ENCODE measurements around the gene CAPZA1. TPM values are rescaled to one million over a fixed set of nuclear protein-coding genes. Genes with fewer than 3 reads are reported as not detected.

CAPZA1 gene
- total RNA-seq, 1 experiment from 2014 or later: 273 TPM

DNA sequence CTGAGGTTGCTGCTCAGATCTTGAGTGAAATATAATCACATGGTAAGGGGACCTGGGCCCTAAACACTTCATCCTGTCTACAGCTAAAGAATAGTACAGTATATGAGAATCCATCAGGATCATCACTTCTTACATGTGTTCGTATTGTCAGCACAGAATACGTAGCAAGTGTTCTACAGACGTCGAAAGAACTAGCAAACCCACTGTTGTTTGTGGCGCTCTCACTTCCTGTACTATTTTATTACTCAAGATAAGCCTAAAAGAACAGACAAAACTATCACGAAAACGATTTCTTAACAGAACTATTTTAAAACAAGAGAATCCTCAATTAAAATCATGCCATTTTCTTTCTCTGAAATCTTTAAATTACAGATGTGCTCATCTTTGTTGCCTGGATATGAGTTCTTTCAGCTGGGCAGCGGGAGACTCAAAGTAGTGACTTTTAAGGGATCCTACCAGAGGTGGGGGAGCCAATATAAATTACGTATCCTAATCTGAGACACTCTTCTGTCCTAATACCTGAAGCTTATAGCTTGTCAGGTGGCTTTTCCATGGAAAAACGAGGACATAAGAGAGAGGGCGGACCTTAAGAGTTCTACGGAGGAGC, 1.4 kb upstream of the CAPZA1 start:
- peak overlapping the region; percentile 99 for H3K9ac ChIP-seq (ENCODE audit: low read length)
- H4K20me1 ChIP-seq (ENCODE audit: low read length): peaks cover 27% of the 10 kb centered on the region
- ATAC-seq (no peak), DNase-seq (no peak)
- CTCF ChIA-PET: interaction anchor here (1.1 kb wide), 1 partner anchor 116 kb away, joined by 3 read pairs; no protein-coding TSS in a partner anchor
- no TSS peak for BruUV-seq (replicated peaks)
- H3K27ac ChIP-seq (ENCODE audit: low read length): peak overlapping the region; percentile 93
- H3K9me3 ChIP-seq (ENCODE audit: low read length): no peaks in the 10 kb centered on the region
- POLR2A ChIA-PET (ENCODE audit: unreplicated experiment): interaction anchor here (0.6 to 1.1 kb wide), 2 partner anchors 223 to 224 kb away, joined by 3 to 10 read pairs; no protein-coding TSS in a partner anchor
- peak overlapping the region; percentile 96 for H2AFZ ChIP-seq (ENCODE audit: low read length)
- no peaks in the 10 kb centered on the region for H3F3A ChIP-seq (ENCODE audit: low read length, unreplicated experiment)
- H3K4me2 ChIP-seq (ENCODE audit: low read length): peak overlapping the region; percentile 97
- H3K27me3 ChIP-seq (ENCODE audit: low read length): no peaks in the 10 kb centered on the region
- intact Hi-C loops (cut with micrococcal nuclease): no loop called here
- TF ChIP-seq CTCF (conservative IDR thresholded peaks at IDR 0.05; ENCODE audit: low read depth, low read length): no peak
- H3K79me2 ChIP-seq (ENCODE audit: low read length): peaks cover 94% of the 10 kb centered on the region
- H3K4me3 ChIP-seq (ENCODE audit: low read length): peak overlapping the region; percentile 90
- peaks cover 12% of the 10 kb centered on the region for H3K36me3 ChIP-seq (ENCODE audit: low read depth, low read length)
- H3K4me1 ChIP-seq (ENCODE audit: insufficient read depth, low read length): peaks cover 22% of the 10 kb centered on the region
- H3K9me2 ChIP-seq (replicated peaks; ENCODE audit: low read length): no peaks in the 10 kb centered on the region

DNA sequence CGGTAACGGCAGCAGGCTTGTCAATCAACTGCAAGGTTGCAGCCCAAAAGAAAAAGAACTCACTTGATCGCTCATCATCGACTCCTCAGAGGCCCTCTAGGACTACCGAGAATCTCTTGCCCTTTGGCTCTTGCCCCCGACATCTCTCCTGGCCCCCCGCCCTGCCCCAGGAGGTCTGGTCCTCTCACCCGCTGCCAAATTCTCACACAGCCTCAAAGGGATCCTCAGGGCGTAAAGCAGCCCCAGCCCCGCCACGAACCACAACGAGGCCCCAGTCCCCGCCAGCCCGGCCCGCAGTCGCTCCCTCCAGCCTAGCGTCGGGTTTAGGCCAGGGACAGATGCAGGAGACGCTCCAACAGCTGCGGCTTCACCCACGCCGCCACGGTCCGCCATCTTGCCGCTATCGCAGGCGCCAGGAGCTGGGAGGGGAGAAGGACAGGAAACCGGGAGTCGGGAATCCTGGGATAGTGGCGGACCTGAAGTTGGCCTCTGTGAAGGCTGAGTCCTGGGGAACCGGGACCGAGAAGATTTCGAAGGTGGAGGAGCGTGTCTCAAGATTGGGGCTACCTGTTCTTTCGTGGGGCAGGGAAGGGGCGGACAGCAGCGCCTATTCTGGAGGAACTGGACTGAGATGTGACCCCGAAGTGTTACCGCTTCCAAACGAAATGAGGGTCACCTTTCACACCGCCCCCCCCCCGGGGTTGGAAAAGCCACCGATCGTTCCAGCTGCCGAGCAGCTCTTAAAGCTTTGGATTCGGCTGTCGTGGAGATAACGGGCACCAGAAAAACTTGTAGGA, 713 bp upstream of the CAPZA1 start, which contains the start of gene ST7L:
ST7L (minus strand) TSS at position 421 of the 797 bp plus-strand sequence; CDS start at position 393, 28 bp downstream.
- CTCF ChIA-PET: interaction anchor here (0.7 to 1.1 kb wide), 2 partner anchors 117 to 250 kb away, joined by 3 read pairs; no protein-coding TSS in a partner anchor

More for the DNA sequence above, 713 bp upstream of the CAPZA1 start, which contains the start of gene ST7L:
- Histone ChIP-seq H3K9me2 (replicated peaks; ENCODE audit: low read length) (no peaks in the 10 kb centered on the region), H3K4me3 (ENCODE audit: low read length) (peak within 1 kb of the TSS; percentile 90), H3K4me2 (ENCODE audit: low read length) (peak within 1 kb of the TSS; percentile 97), H3K36me3 (ENCODE audit: low read depth, low read length) (peaks cover 5% of the 10 kb centered on the region), H3K4me1 (ENCODE audit: insufficient read depth, low read length) (peaks cover 22% of the 10 kb centered on the region), H3K79me2 (ENCODE audit: low read length) (peaks cover 92% of the 10 kb centered on the region), H3F3A (ENCODE audit: low read length, unreplicated experiment) (no peaks in the 10 kb centered on the region), H4K20me1 (ENCODE audit: low read length) (peaks cover 27% of the 10 kb centered on the region), H3K27me3 (ENCODE audit: low read length) (no peaks in the 10 kb centered on the region), H3K9ac (ENCODE audit: low read length) (peak within 1 kb of the TSS; percentile 99), H3K9me3 (ENCODE audit: low read length) (no peaks in the 10 kb centered on the region), H3K27ac (ENCODE audit: low read length) (peak within 1 kb of the TSS; percentile 93), H2AFZ (ENCODE audit: low read length) (peak within 1 kb of the TSS; percentile 96)
- intact Hi-C loops (cut with micrococcal nuclease): loop anchor here (1.0 kb wide), 2 partner anchors 88 to 225 kb away; partner anchors contain the start of gene RHOC
- ATAC-seq (peak; percentile 66), DNase-seq (peak; percentile 63)
- TF ChIP-seq CTCF (conservative IDR thresholded peaks at IDR 0.05; ENCODE audit: low read depth, low read length): no peak
- no peak for TF ChIP-seq EZH2phosphoT487 (IDR thresholded peaks at IDR 0.05; ENCODE audit: borderline replicate concordance, low read length)
- TF ChIP-seq EZH2 (IDR thresholded peaks at IDR 0.05; ENCODE audit: low read length, unreplicated experiment): no peak
- POLR2A ChIA-PET (ENCODE audit: unreplicated experiment): interaction anchor here (0.6 to 1.1 kb wide), 4 partner anchors 96 to 771 kb away, joined by 3 to 10 read pairs (median 3); partner anchors contain the start of genes MAGI3 and PPM1J
- BruUV-seq (replicated peaks): TSS peak; percentile 54

Data from PC-3 (cell line).